NT2/D1 (cell line): ENCODE measurements around the gene SPATA12.

Experiments used
- SUZ12 ChIP-seq: IDR thresholded peaks from 2 replicates; pipeline ENCODE4 v1.6.1; 2011; ENCODE audit not compliant: insufficient read length, insufficient read depth; ENCODE audit errors: extremely low read depth
- YY1 ChIP-seq: IDR thresholded peaks from 2 replicates; pipeline ENCODE4 v1.6.1; 2011; ENCODE audit not compliant: insufficient read length, insufficient read depth
- ZNF274 ChIP-seq: IDR thresholded peaks from 2 replicates; pipeline ENCODE4 v1.6.1; 2011; ENCODE audit warnings: mild to moderate bottlenecking, low read depth, low read length

DNA sequence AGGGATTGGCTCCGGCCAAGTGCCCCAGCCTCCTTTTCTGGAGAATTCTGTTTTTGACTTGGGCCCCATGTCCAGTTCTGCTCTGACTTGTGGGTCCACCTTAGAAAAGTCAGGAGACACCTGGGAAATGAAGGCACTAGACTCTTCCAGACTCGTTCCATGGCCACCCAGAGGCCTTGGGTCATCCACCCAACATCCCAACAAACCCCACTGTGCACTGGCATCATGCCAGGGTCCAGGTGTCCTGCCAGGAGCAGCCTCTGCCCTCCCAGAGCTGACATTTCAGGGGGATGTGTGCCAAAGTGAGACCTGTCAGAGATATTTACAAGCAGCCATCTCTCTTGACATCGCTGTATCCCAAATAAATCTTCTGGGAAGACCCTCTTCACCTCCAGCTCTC lies 13.2 kb downstream of the SPATA12 start:
- TF ChIP-seq SUZ12 (no peak), YY1 (no peak), ZNF274 (no peak)
